ENCODE data around the gene BPIFB3. TPM values are rescaled to one million over a fixed set of nuclear protein-coding genes. Genes with fewer than 3 reads are reported as not detected.
"Not testable (repeated sequence)": the region's sequence is repeated elsewhere in the genome, so short reads cannot be mapped to it uniquely, and the experiment has no call there.

Gene BPIFB3
- total and polyA plus RNA-seq, 12 donors = not detected

- Histone ChIP-seq H3K9me3 (replicated peaks in 1 of 3) (no peaks in the 10 kb centered on the region), H3K27me3 (no peaks in the 10 kb centered on the region), H3K36me3 (replicated peaks in 1 of 2) (no peaks in the 10 kb centered on the region), H3K27ac (no peak overlapping the region), H3K4me3 (no peak overlapping the region), H3K4me1 (replicated peaks in 1 of 2) (no peaks in the 10 kb centered on the region)
- 71 to 78% (median 77%) methylated on average over 3 of the region's 3 CpGs for WGBS, 4 donors
- TF ChIP-seq POLR2A (IDR thresholded peaks at IDR 0.05) (no peak), CTCF (IDR thresholded peaks at IDR 0.05) (no peak)
- intact Hi-C loops (cut with DNase I) = no loop called here
- peak in 1 of 7 donors; percentile 2 for DNase-seq
These were observed 66.3 kb downstream of the BPIFB3 start for GRCh38 chr20:33119725-33120720.

GRCh38 chr20:33120934-33121333, 67.2 kb downstream of the BPIFB3 start:
- intact Hi-C loops (cut with DNase I) = no loop called here
- Histone ChIP-seq H3K27me3 (no peaks in the 10 kb centered on the region), H3K27ac (no peak overlapping the region), H3K36me3 (replicated peaks in 1 of 2) (no peaks in the 10 kb centered on the region), H3K9me3 (replicated peaks in 1 of 3) (no peaks in the 10 kb centered on the region), H3K4me3 (no peak overlapping the region), H3K4me1 (replicated peaks in 1 of 2) (no peaks in the 10 kb centered on the region)
- TF ChIP-seq POLR2A (IDR thresholded peaks at IDR 0.05) = no peak
- no peak for TF ChIP-seq CTCF (IDR thresholded peaks at IDR 0.05)
- WGBS, 4 donors = 85 to 97% (median 92%) methylated on average over 3 of the region's 3 CpGs
- DNase-seq = peak in 1 of 7 donors; percentile 7

- H3K27ac ChIP-seq; H3K36me3 ChIP-seq (replicated peaks in 1 of 2); H3K27me3 ChIP-seq; H3K4me1 ChIP-seq (replicated peaks in 1 of 2); intact Hi-C loops (cut with DNase I); H3K9me3 ChIP-seq (replicated peaks in 1 of 3); H3K4me3 ChIP-seq: not testable (repeated sequence)
- WGBS, 4 donors = 50 to 72% methylated on average over 1 of the region's 1 CpG; no CpG with 5 or more reads in 2 of the 4 donors
- peak in 1 of 7 donors; percentile 17 for DNase-seq
These were observed 68.6 kb downstream of the BPIFB3 start for GRCh38 chr20:33122297-33122696.

Other genes with a start within 250 kb of the BPIFB3 start
- 10 to 100 TPM; 47.5 to 92.0 (median 61.1) TPM for gene MAPRE1, start 233.9 kb upstream of the BPIFB3 start, total RNA-seq
- 10 to 100 TPM; 22.3 to 97.3 (median 22.4) TPM for gene MAPRE1, start 233.9 kb upstream of the BPIFB3 start, polyA plus RNA-seq
- under 1 TPM in 2 of 9 donors, not detected in 7; 0.06 to 0.07 TPM for gene EFCAB8, start 195.0 kb upstream of the BPIFB3 start, total RNA-seq
- under 1 TPM in 2 of 3 donors, not detected in 1; 0.03 to 0.40 TPM for gene EFCAB8, start 195.0 kb upstream of the BPIFB3 start, polyA plus RNA-seq
- gene SUN5, start 49.5 kb upstream of the BPIFB3 start, total RNA-seq = not detected
- not detected for gene SUN5, start 49.5 kb upstream of the BPIFB3 start, polyA plus RNA-seq
- under 1 TPM in 1 of 9 donors, not detected in 8; 0.15 TPM for gene BPIFB2, start 46.2 kb upstream of the BPIFB3 start, total RNA-seq
- gene BPIFB2, start 46.2 kb upstream of the BPIFB3 start, polyA plus RNA-seq = not detected
- gene BPIFB6, start 22.3 kb upstream of the BPIFB3 start, total RNA-seq = not detected
- not detected for gene BPIFB6, start 22.3 kb upstream of the BPIFB3 start, polyA plus RNA-seq
- not detected for gene BPIFB4, start 25.7 kb downstream of the BPIFB3 start, total RNA-seq
- gene BPIFB4, start 25.7 kb downstream of the BPIFB3 start, polyA plus RNA-seq = under 1 TPM in 1 of 3 donors, not detected in 2; 0.07 TPM
- not detected for gene BPIFA2, start 114.3 kb downstream of the BPIFB3 start, total RNA-seq
- gene BPIFA2, start 114.3 kb downstream of the BPIFB3 start, polyA plus RNA-seq = not detected
- not detected for gene BPIFA3, start 163.4 kb downstream of the BPIFB3 start, total RNA-seq
- not detected for gene BPIFA3, start 163.4 kb downstream of the BPIFB3 start, polyA plus RNA-seq
- gene BPIFA1, start 182.1 kb downstream of the BPIFB3 start, total RNA-seq = not detected
- gene BPIFA1, start 182.1 kb downstream of the BPIFB3 start, polyA plus RNA-seq = not detected
- under 1 TPM in 2 of 9 donors, not detected in 7; 0.23 to 0.25 TPM for gene BPIFB1, start 229.3 kb downstream of the BPIFB3 start, total RNA-seq
- under 1 TPM in 1 of 3 donors, not detected in 2; 0.07 TPM for gene BPIFB1, start 229.3 kb downstream of the BPIFB3 start, polyA plus RNA-seq

Measured in adrenal gland (tissue), 12 donors.